ENCODE results near the gene RGS6. TPM values are rescaled to one million over a fixed set of nuclear protein-coding genes. Genes with fewer than 3 reads are reported as not detected.

RGS6 gene
- total and polyA plus RNA-seq, 2 donors (not counting 1 experiment from before 2014, with no cell fraction given): not detected

GRCh38 chr14:72611506-72611905 lies 679.3 kb downstream of the RGS6 start:
- Histone ChIP-seq H3K36me3 (ENCODE audit: control insufficient read depth, insufficient read depth, low read length) (no peaks in the 10 kb centered on the region), H2AFZ (ENCODE audit: low read length) (no peak overlapping the region), H3K4me3 (replicated peaks in 1 of 4; ENCODE audit: control extremely low read depth in 1 of 4, insufficient read depth in 1 of 4, low read depth in 3 of 4, low read length in 4 of 4) (no peak overlapping the region), H4K20me1 (ENCODE audit: control insufficient read depth, extremely low read depth, insufficient read depth, low read length) (no peaks in the 10 kb centered on the region), H3K27ac (ENCODE audit: insufficient read depth, low read length) (no peak overlapping the region), H3K9me3 (ENCODE audit: control insufficient read depth, insufficient read depth, low read depth, low read length) (no peaks in the 10 kb centered on the region), H3K9ac (ENCODE audit: insufficient read depth, low read length) (no peak overlapping the region), H3K4me2 (ENCODE audit: extremely low read depth, insufficient read depth, low read length) (no peak overlapping the region), H3K79me2 (ENCODE audit: control insufficient read depth, insufficient read depth, low read length) (no peaks in the 10 kb centered on the region), H3K27me3 (ENCODE audit: control insufficient read depth, insufficient read depth, low read length) (no peaks in the 10 kb centered on the region), H3K4me1 (ENCODE audit: control insufficient read depth, extremely low read depth, insufficient read depth, low read length) (peaks cover 36% of the 10 kb centered on the region)
- DNase-seq (ENCODE audit: low read depth in 2 of 2): no peak
- no peak for TF ChIP-seq CTCF (conservative IDR thresholded peaks at IDR 0.05 in 1 of 2, IDR thresholded peaks at IDR 0.05 in 1 of 2; ENCODE audit: low read depth in 1 of 2, low read length in 2 of 2)
- TF ChIP-seq EZH2 (IDR thresholded peaks at IDR 0.05; ENCODE audit: low read length, missing control alignments): no peak

- DNase-seq (ENCODE audit: low read depth in 2 of 2): no peak
- TF ChIP-seq CTCF (conservative IDR thresholded peaks at IDR 0.05 in 1 of 2, IDR thresholded peaks at IDR 0.05 in 1 of 2; ENCODE audit: low read depth in 1 of 2, low read length in 2 of 2) (no peak), EZH2 (IDR thresholded peaks at IDR 0.05; ENCODE audit: low read length, missing control alignments) (no peak)
- no peaks in the 10 kb centered on the region for H3K27me3 ChIP-seq (ENCODE audit: control insufficient read depth, insufficient read depth, low read length)
- no peaks in the 10 kb centered on the region for H3K9me3 ChIP-seq (ENCODE audit: control insufficient read depth, insufficient read depth, low read depth, low read length)
- H3K27ac ChIP-seq (ENCODE audit: insufficient read depth, low read length): no peak overlapping the region
- H3K4me2 ChIP-seq (ENCODE audit: extremely low read depth, insufficient read depth, low read length): no peak overlapping the region
- no peaks in the 10 kb centered on the region for H3K36me3 ChIP-seq (ENCODE audit: control insufficient read depth, insufficient read depth, low read length)
- no peak overlapping the region for H3K4me3 ChIP-seq (replicated peaks in 1 of 4; ENCODE audit: control extremely low read depth in 1 of 4, insufficient read depth in 1 of 4, low read depth in 3 of 4, low read length in 4 of 4)
- no peaks in the 10 kb centered on the region for H4K20me1 ChIP-seq (ENCODE audit: control insufficient read depth, extremely low read depth, insufficient read depth, low read length)
- no peak overlapping the region for H3K9ac ChIP-seq (ENCODE audit: insufficient read depth, low read length)
- H3K4me1 ChIP-seq (ENCODE audit: control insufficient read depth, extremely low read depth, insufficient read depth, low read length): peaks cover 36% of the 10 kb centered on the region
- H3K79me2 ChIP-seq (ENCODE audit: control insufficient read depth, insufficient read depth, low read length): no peaks in the 10 kb centered on the region
- H2AFZ ChIP-seq (ENCODE audit: low read length): no peak overlapping the region
Observed at GRCh38 chr14:72612041-72612440, 679.8 kb downstream of the RGS6 start.

- Histone ChIP-seq H3K36me3 (ENCODE audit: control insufficient read depth, insufficient read depth, low read length) (no peaks in the 10 kb centered on the region), H2AFZ (ENCODE audit: low read length) (no peak overlapping the region), H3K27ac (ENCODE audit: insufficient read depth, low read length) (no peak overlapping the region), H3K4me1 (ENCODE audit: control insufficient read depth, extremely low read depth, insufficient read depth, low read length) (peaks cover 23% of the 10 kb centered on the region), H3K4me3 (replicated peaks in 1 of 4; ENCODE audit: control extremely low read depth in 1 of 4, insufficient read depth in 1 of 4, low read depth in 3 of 4, low read length in 4 of 4) (no peak overlapping the region), H3K9me3 (ENCODE audit: control insufficient read depth, insufficient read depth, low read depth, low read length) (no peaks in the 10 kb centered on the region), H3K27me3 (ENCODE audit: control insufficient read depth, insufficient read depth, low read length) (no peaks in the 10 kb centered on the region), H3K79me2 (ENCODE audit: control insufficient read depth, insufficient read depth, low read length) (no peaks in the 10 kb centered on the region), H3K4me2 (ENCODE audit: extremely low read depth, insufficient read depth, low read length) (no peak overlapping the region), H4K20me1 (ENCODE audit: control insufficient read depth, extremely low read depth, insufficient read depth, low read length) (no peaks in the 10 kb centered on the region), H3K9ac (ENCODE audit: insufficient read depth, low read length) (no peak overlapping the region)
- TF ChIP-seq CTCF (conservative IDR thresholded peaks at IDR 0.05 in 1 of 2, IDR thresholded peaks at IDR 0.05 in 1 of 2; ENCODE audit: low read depth in 1 of 2, low read length in 2 of 2) (no peak), EZH2 (IDR thresholded peaks at IDR 0.05; ENCODE audit: low read length, missing control alignments) (no peak)
- DNase-seq (ENCODE audit: low read depth in 2 of 2): peak in 1 of 2 donors; percentile 47
Observed at GRCh38 chr14:72613231-72613974, 681.2 kb downstream of the RGS6 start.

All from fibroblast of lung (primary cell).